ENCODE results near the gene KRTAP10-10. TPM values are rescaled to one million over a fixed set of nuclear protein-coding genes. Genes with fewer than 3 reads are reported as not detected.

Gene KRTAP10-10
- total RNA-seq, 1 donor from 2014 or later, result not detected

GRCh38 chr21:44670642-44671432, 33.7 kb downstream of the KRTAP10-10 start:
- Mint-ChIP-seq H3K4me3 (no peak overlapping the region), H3K36me3 (no peaks in the 10 kb centered on the region), H3K27me3 (ENCODE audit: low read depth) (peaks cover 16% of the 10 kb centered on the region), H3K27ac (no peak overlapping the region), H3K9me3 (peaks cover 49% of the 10 kb centered on the region), H3K4me1 (peaks cover 4% of the 10 kb centered on the region)
- peak in 1 of 2 experiments; percentile 16 for DNase-seq (ENCODE audit: low spot score in 2 of 2, unreplicated experiment in 2 of 2)
- TF ChIP-seq CTCF (IDR thresholded peaks at IDR 0.05; ENCODE audit: unreplicated experiment), result no peak

GRCh38 chr21:44671911-44672310, 34.8 kb downstream of the KRTAP10-10 start:
- no peak for TF ChIP-seq CTCF (IDR thresholded peaks at IDR 0.05; ENCODE audit: unreplicated experiment)
- H3K36me3 Mint-ChIP-seq, result no peaks in the 10 kb centered on the region
- peaks cover 3% of the 10 kb centered on the region for H3K4me1 Mint-ChIP-seq
- H3K4me3 Mint-ChIP-seq, result no peak overlapping the region
- DNase-seq (ENCODE audit: low spot score in 2 of 2, unreplicated experiment in 2 of 2), result no peak
- no peak overlapping the region for H3K27ac Mint-ChIP-seq
- H3K9me3 Mint-ChIP-seq, result peaks cover 49% of the 10 kb centered on the region
- H3K27me3 Mint-ChIP-seq (ENCODE audit: low read depth), result peaks cover 25% of the 10 kb centered on the region

GRCh38 chr21:44677881-44678280, 40.7 kb downstream of the KRTAP10-10 start:
- no peak for TF ChIP-seq CTCF (IDR thresholded peaks at IDR 0.05; ENCODE audit: unreplicated experiment)

GRCh38 chr21:44681152-44681551, 44.0 kb downstream of the KRTAP10-10 start:
- Mint-ChIP-seq H3K4me1 (no peaks in the 10 kb centered on the region), H3K27me3 (ENCODE audit: low read depth) (peaks cover 66% of the 10 kb centered on the region), H3K9me3 (no peaks in the 10 kb centered on the region), H3K36me3 (no peaks in the 10 kb centered on the region), H3K27ac (no peak overlapping the region), H3K4me3 (no peak overlapping the region)
- no peak for DNase-seq (ENCODE audit: low spot score in 2 of 2, unreplicated experiment in 2 of 2)
- TF ChIP-seq CTCF (IDR thresholded peaks at IDR 0.05; ENCODE audit: unreplicated experiment), result no peak

More at GRCh38 chr21:44677881-44678280, 40.7 kb downstream of the KRTAP10-10 start:
- Mint-ChIP-seq H3K27me3 (ENCODE audit: low read depth) (peaks cover 65% of the 10 kb centered on the region), H3K4me3 (no peak overlapping the region), H3K4me1 (no peaks in the 10 kb centered on the region), H3K27ac (no peak overlapping the region), H3K9me3 (peaks cover 13% of the 10 kb centered on the region), H3K36me3 (no peaks in the 10 kb centered on the region)
- no peak for DNase-seq (ENCODE audit: low spot score in 2 of 2, unreplicated experiment in 2 of 2)

GRCh38 chr21:44681861-44682579, 44.9 kb downstream of the KRTAP10-10 start, which contains the start of gene KRTAP12-1:
Gene KRTAP12-1 (minus strand): TSS chr21:44682163. CDS start chr21:44682123, 40 bp downstream.
- no peak within 1 kb of the TSS for H3K27ac Mint-ChIP-seq
- no peak for TF ChIP-seq CTCF (IDR thresholded peaks at IDR 0.05; ENCODE audit: unreplicated experiment)
- peak in 1 of 2 experiments; percentile 22 for DNase-seq (ENCODE audit: low spot score in 2 of 2, unreplicated experiment in 2 of 2)
- no peaks in the 10 kb centered on the region for H3K9me3 Mint-ChIP-seq
- H3K36me3 Mint-ChIP-seq, result no peaks in the 10 kb centered on the region
- no peak within 1 kb of the TSS for H3K4me3 Mint-ChIP-seq
- H3K4me1 Mint-ChIP-seq, result peaks cover 5% of the 10 kb centered on the region
- peaks cover 64% of the 10 kb centered on the region for H3K27me3 Mint-ChIP-seq (ENCODE audit: low read depth)
